Measurements from ENCODE around the gene CLCN1. TPM values are rescaled to one million over a fixed set of nuclear protein-coding genes. Genes with fewer than 3 reads are reported as not detected.

CLCN1 gene
- total and polyA plus RNA-seq, 2 of the 4 experiments (the other 2 are of a cell fraction): not detected

GRCh38 chr7:143287935-143288826 lies 27.7 kb upstream of the CLCN1 start, which contains the start of gene CASP2 (continued):
- TF ChIP-seq USF2 (IDR thresholded peaks at IDR 0.05; ENCODE audit: low read depth, low read length): no peak
- no peak for TF ChIP-seq FOS (IDR thresholded peaks at IDR 0.05; ENCODE audit: low read depth, low read length)
- peak; percentile 65; the same call in 1 of the 2 replicates for TF ChIP-seq POLR2A (IDR thresholded peaks at IDR 0.05; ENCODE audit: low read depth, low read length)

DNA sequence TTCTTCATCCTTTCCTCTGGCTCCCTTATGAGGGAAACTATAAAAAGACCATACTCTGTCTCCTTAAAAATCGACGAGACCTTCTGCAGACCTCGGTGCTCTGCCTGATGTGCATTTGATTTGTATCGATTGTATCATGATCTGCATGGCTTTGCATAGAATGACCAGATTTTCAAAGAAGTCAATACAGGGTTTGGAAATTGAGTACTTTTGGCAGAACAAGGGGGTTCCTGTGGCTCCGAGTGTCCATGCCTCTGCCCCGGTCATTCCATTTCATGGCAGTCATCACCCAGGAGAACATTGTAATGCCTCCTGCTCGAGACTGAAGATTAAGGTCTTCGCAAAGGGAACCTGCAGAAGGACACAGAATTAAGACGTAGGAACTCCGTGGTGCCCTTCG lies 27.1 kb upstream of the CLCN1 start:
- ATAC-seq (ENCODE audit: low read depth): 0 out of 2 replicates have a peak, but pooled peaks have one; percentile 4
- BruUV-seq (replicated peaks): no TSS peak
- no peak for TF ChIP-seq RFX5 (IDR thresholded peaks at IDR 0.05; ENCODE audit: low read depth, low read length)
- no peak for TF ChIP-seq USF2 (IDR thresholded peaks at IDR 0.05; ENCODE audit: low read depth, low read length)
- TF ChIP-seq BHLHE40 (IDR thresholded peaks at IDR 0.05; ENCODE audit: low read depth, low read length): no peak
- no peak for TF ChIP-seq POLR2A (IDR thresholded peaks at IDR 0.05; ENCODE audit: low read depth, low read length)
- no peak for TF ChIP-seq ELK1 (IDR thresholded peaks at IDR 0.05; ENCODE audit: borderline replicate concordance, low read depth, low read length)
- TF ChIP-seq, protein P1, sequence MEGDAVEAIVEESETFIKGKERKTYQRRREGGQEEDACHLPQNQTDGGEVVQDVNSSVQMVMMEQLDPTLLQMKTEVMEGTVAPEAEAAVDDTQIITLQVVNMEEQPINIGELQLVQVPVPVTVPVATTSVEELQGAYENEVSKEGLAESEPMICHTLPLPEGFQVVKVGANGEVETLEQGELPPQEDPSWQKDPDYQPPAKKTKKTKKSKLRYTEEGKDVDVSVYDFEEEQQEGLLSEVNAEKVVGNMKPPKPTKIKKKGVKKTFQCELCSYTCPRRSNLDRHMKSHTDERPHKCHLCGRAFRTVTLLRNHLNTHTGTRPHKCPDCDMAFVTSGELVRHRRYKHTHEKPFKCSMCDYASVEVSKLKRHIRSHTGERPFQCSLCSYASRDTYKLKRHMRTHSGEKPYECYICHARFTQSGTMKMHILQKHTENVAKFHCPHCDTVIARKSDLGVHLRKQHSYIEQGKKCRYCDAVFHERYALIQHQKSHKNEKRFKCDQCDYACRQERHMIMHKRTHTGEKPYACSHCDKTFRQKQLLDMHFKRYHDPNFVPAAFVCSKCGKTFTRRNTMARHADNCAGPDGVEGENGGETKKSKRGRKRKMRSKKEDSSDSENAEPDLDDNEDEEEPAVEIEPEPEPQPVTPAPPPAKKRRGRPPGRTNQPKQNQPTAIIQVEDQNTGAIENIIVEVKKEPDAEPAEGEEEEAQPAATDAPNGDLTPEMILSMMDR (conservative IDR thresholded peaks at IDR 0.05; ENCODE audit: low read depth, low read length): no peak
- TF ChIP-seq FOS (IDR thresholded peaks at IDR 0.05; ENCODE audit: low read depth, low read length): no peak
- TF ChIP-seq CEBPB (IDR thresholded peaks at IDR 0.05; ENCODE audit: low read depth, low read length): no peak

More for the DNA sequence above, 27.1 kb upstream of the CLCN1 start:
- peak overlapping the region; percentile 77 for H2AK5ac ChIP-seq (ENCODE audit: low read depth, low read length)
- peak overlapping the region; percentile 93 for H3K4ac ChIP-seq (ENCODE audit: low read depth, low read length)
- H3K9me3 ChIP-seq (ENCODE audit: control insufficient read depth, insufficient read depth, low read length): no peaks in the 10 kb centered on the region
- H4K8ac ChIP-seq (ENCODE audit: low read depth in 2 of 2, low read length in 2 of 2): peak overlapping the region; percentile 36 to 77; a peak in 3 of 4 replicates
- H3K4me2 ChIP-seq (ENCODE audit: low read depth, low read length): peak overlapping the region; percentile 82
- peak; percentile 18 for DNase-seq
- peak overlapping the region; percentile 9; the same call in 1 of the 2 replicates for H3K18ac ChIP-seq (ENCODE audit: low read depth, low read length)
- peaks cover 9% of the 10 kb centered on the region; the same call in 1 of the 2 replicates for H4K20me1 ChIP-seq (ENCODE audit: insufficient read depth, low read length)
- H3K79me1 ChIP-seq (ENCODE audit: low read depth in 1 of 2, low read length in 2 of 2): peaks cover 9 to 36% of the 10 kb centered on the region in 2 experiments; a peak in 2 of 4 replicates
- peaks cover 6% of the 10 kb centered on the region; the same call in 1 of the 2 replicates for H3K9me1 ChIP-seq (ENCODE audit: insufficient read depth, low read length)
- H3K9ac ChIP-seq (ENCODE audit: low read depth, low read length): peak overlapping the region; percentile 85
- dilution Hi-C loops (cut with HindIII; ENCODE audit: low sequenced_read_pairs, unreplicated experiment): no loop called here
- peak overlapping the region; percentile 90 for H3K56ac ChIP-seq (ENCODE audit: extremely low read depth, insufficient read depth, low read length)
- H3K27ac ChIP-seq (ENCODE audit: insufficient read depth, low read length): peak overlapping the region; percentile 90
- peak overlapping the region; percentile 59 for H2BK120ac ChIP-seq (ENCODE audit: low read depth, low read length)
- H3K27me3 ChIP-seq (ENCODE audit: control insufficient read depth, insufficient read depth, low read length): no peaks in the 10 kb centered on the region
- H4K91ac ChIP-seq (ENCODE audit: insufficient read depth, low read depth, low read length): peak overlapping the region; percentile 81
- in situ Hi-C loops (cut with MboI; ENCODE audit: low sequenced_read_pairs): no loop called here
- no peak overlapping the region; the same call in 1 of the 2 replicates for H2BK20ac ChIP-seq (ENCODE audit: low read depth, low read length)
- H2AFZ ChIP-seq (replicated peaks; ENCODE audit: low read length, poor library complexity): peak overlapping the region; percentile 97
- H4K5ac ChIP-seq (ENCODE audit: low read depth, low read length): peak overlapping the region; percentile 27; the same call in 1 of the 2 replicates
- intact Hi-C loops (cut with micrococcal nuclease): loop anchor here (1.0 kb wide), 1 partner anchor 91 kb away; no protein-coding TSS in a partner anchor
- H3K4me3 ChIP-seq (ENCODE audit: insufficient read depth, low read depth, low read length): peak overlapping the region; percentile 93
- POLR2A ChIA-PET (ENCODE audit: unreplicated experiment): no interaction called here
- H2BK15ac ChIP-seq (ENCODE audit: low read depth, low read length): no peak overlapping the region
- peak overlapping the region; percentile 99 for H3K23ac ChIP-seq (ENCODE audit: low read depth, low read length)
- CTCF ChIA-PET: no interaction called here
- WGBS, 2 experiments (ENCODE audit: extremely low coverage in 2 of 2, insufficient read length in 1 of 2): no CpG with 5 or more reads among the region's 11 CpGs
- peak overlapping the region; percentile 98 for H2AK9ac ChIP-seq (replicated peaks; ENCODE audit: low read depth, low read length, poor library complexity)
- H3K4me1 ChIP-seq (ENCODE audit: control insufficient read depth, insufficient read depth, low read length): peaks cover 5% of the 10 kb centered on the region; the same call in 1 of the 2 replicates
- peak overlapping the region; percentile 66 for H2BK5ac ChIP-seq (ENCODE audit: low read depth, low read length, poor library complexity, severe bottlenecking)
- H3K36me3 ChIP-seq (ENCODE audit: control insufficient read depth, insufficient read depth, low read length): peaks cover 14% of the 10 kb centered on the region
- peak overlapping the region; percentile 94 for H3K14ac ChIP-seq (replicated peaks; ENCODE audit: low read depth, low read length)

Data from IMR-90 (cell line).